Measurements from ENCODE around the gene TTC4.

- no peak for TF ChIP-seq POLR2A (IDR thresholded peaks at IDR 0.05; ENCODE audit: low read length)
- TF ChIP-seq GATA1 (IDR thresholded peaks at IDR 0.05; ENCODE audit: low read depth, low read length) = no peak
Observed at GRCh38 chr1:54714881-54715492, 674 bp upstream of the TTC4 start.

Measured in erythroblast (primary cell).